Activated naive CD4-positive, alpha-beta T cell treated with anti-CD3 and anti-CD28 coated beads for 36 hours (primary cell): ENCODE results near the gene ALDH1A2. TPM values are rescaled to one million over a fixed set of nuclear protein-coding genes. Genes with fewer than 3 reads are reported as not detected.

Source experiments
- CTCF ChIA-PET: fragments of 350-600 bp; sonication (Branson Sonifier 250); formaldehyde crosslinking; loops from one replicate; lab custom pipeline; 2021; ENCODE audit warnings: antibody characterized with exemption; lab: Charles Lee
- DNase-seq: peaks from one replicate; pipeline ENCODE4 v3.0.0-alpha.2; 2020
- H3K27ac Mint-ChIP-seq: one replicate; pipeline ENCODE4 v1.8.0; 2021; ENCODE audit warnings: mild to moderate bottlenecking, mixed read lengths
- H3K27me3 Mint-ChIP-seq: one replicate; pipeline ENCODE4 v1.8.0; 2021; ENCODE audit warnings: low read depth, mixed read lengths
- H3K36me3 Mint-ChIP-seq: one replicate; pipeline ENCODE4 v1.8.0; 2021; ENCODE audit warnings: low read depth, mixed read lengths
- H3K4me1 Mint-ChIP-seq: one replicate; pipeline ENCODE4 v1.8.0; 2021; ENCODE audit warnings: low read depth, mixed read lengths
- H3K4me3 Mint-ChIP-seq: one replicate; pipeline ENCODE4 v1.8.0; 2021; ENCODE audit warnings: mild to moderate bottlenecking, moderate library complexity, mixed read lengths
- H3K9me3 Mint-ChIP-seq: one replicate; pipeline ENCODE4 v1.8.0; 2021; ENCODE audit warnings: mixed read lengths
- intact Hi-C: fragments of 100-400 bp; cut with micrococcal nuclease; formaldehyde crosslinking; loops from one replicate; pipeline ENCODE4 v1.15.1; 2023
- total RNA-seq, 2 experiments: library from RNA; stranded (reverse); gene quantifications; one replicate each; pipeline ENCODE4 v1.2.3, GENCODE V29; 2021

ALDH1A2 gene
- total RNA-seq, 2 experiments from 2014 or later: not detected

DNA sequence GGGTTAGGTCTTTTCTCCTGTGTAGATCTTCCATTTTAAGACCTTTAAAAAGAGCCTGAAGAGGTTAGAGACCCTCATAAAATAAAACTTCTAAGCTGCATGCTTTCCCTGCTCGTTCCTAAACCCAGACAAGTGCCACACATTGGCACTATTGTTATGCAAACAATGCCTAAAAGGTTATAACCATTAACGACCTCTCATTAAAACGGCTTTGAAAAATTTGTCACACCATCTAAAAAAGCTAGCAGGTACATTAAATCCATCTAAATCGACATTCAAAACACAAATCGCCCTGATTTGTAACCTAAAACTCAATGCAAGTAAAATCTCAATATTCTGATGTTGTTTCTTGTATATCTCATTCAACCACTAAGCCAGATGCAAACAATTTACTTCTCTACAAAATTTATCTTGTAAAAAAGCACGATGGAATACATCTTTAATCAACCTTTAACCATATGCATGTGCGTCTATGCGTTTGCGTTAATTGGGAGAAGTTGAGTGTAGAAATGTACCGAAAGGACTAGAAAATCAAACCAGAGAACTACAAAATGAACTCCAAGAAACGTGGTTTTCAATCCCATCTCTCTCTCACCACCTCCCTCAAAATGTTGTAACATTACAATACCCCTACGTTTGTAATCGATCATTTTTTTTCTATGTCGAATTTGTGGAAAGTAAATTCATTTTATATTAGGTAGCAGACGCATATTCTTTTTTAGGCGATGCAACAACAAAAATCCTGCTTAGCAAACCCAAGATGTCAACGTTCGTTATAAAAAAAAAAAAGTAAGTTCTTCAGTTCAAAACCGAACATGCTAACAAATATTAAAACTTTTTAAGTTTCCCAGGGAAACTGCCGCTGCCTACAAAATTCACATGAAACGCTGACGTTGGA is 1.2 kb downstream of the ALDH1A2 start:
- no peaks in the 10 kb centered on the region for H3K36me3 Mint-ChIP-seq
- H3K9me3 Mint-ChIP-seq: no peaks in the 10 kb centered on the region
- no peak overlapping the region for H3K4me3 Mint-ChIP-seq
- no peak overlapping the region for H3K27ac Mint-ChIP-seq
- no peak for DNase-seq
- no peaks in the 10 kb centered on the region for H3K4me1 Mint-ChIP-seq
- CTCF ChIA-PET: no interaction called here
- H3K27me3 Mint-ChIP-seq: peaks cover 34% of the 10 kb centered on the region
- intact Hi-C loops: loop anchor here (2.0 to 10.0 kb wide), 2 partner anchors 420 to 504 kb away; no protein-coding TSS in a partner anchor

DNA sequence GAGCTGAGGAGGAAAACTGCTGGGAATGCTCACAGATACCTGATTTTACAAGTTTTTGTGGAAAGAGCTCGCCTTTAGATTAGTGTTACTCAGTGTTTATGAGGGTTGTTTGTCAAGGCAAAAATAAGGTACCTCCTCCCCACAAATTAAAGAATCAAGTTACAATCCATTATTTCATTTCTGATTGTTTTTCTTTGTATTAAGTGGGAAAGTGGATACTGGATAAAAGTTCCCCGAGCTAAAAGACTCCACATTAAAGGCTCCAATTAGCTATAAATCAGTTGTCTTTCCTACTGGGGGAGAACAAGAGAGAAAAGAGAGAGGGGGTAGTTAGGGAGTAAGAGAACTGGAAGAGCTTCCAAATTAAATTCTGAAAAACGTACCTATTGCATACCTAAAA is 1.9 kb downstream of the ALDH1A2 start:
- intact Hi-C loops: loop anchor here (2.0 to 10.0 kb wide), 2 partner anchors 419 to 503 kb away; no protein-coding TSS in a partner anchor
- Mint-ChIP-seq H3K27ac (no peak overlapping the region), H3K9me3 (no peaks in the 10 kb centered on the region), H3K4me1 (no peaks in the 10 kb centered on the region), H3K27me3 (peaks cover 34% of the 10 kb centered on the region), H3K36me3 (no peaks in the 10 kb centered on the region), H3K4me3 (no peak overlapping the region)
- CTCF ChIA-PET: interaction anchor here (0.7 kb wide), 1 partner anchor 622 kb away, joined by 3 read pairs; no protein-coding TSS in a partner anchor
- DNase-seq: no peak

DNA sequence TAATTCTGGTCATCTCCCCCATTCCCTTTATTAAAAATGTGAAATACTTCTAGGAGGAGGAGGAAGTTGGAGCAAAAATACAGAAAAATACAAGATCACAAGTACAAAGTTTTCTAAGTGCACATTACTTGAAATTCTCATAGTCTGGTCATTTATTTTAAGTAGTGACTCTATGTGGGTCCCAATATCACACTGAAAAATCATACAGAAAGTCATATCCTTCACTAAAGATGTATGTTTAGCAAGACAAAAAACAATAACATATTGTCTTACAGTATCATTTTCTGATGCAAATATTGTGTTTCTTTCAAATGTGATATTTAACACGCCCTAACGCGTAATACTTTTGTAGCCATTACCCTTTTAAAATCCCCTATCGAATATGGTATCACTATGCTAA is 2.5 kb downstream of the ALDH1A2 start:
- Mint-ChIP-seq H3K9me3 (no peaks in the 10 kb centered on the region), H3K4me1 (no peaks in the 10 kb centered on the region), H3K27me3 (peaks cover 34% of the 10 kb centered on the region), H3K36me3 (no peaks in the 10 kb centered on the region), H3K4me3 (no peak overlapping the region), H3K27ac (no peak overlapping the region)
- no peak for DNase-seq
- CTCF ChIA-PET: no interaction called here
- intact Hi-C loops: loop anchor here (10.0 kb wide), 1 partner anchor 418 kb away; no protein-coding TSS in a partner anchor

DNA sequence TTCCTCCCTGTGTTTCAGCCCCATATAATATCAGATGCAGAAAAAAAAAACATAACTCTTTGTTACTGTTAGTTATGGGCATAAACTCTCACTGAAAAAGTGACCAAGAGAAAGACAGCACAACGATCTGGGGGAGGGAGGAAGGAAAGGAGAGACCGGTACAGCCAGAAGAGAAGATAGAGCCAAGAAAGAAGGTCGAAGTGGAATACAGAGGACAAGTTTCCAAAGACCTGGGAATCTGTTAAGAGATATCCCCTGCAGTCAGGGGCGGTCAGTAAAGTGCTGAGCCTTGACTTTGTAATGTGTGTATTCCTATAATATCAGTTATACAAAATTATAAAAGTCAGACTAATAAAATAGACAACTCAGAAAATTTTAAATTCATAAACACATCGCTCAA is 3.3 kb downstream of the ALDH1A2 start:
- H3K36me3 Mint-ChIP-seq: no peaks in the 10 kb centered on the region
- no peaks in the 10 kb centered on the region for H3K4me1 Mint-ChIP-seq
- DNase-seq: no peak
- H3K27ac Mint-ChIP-seq: no peak overlapping the region
- CTCF ChIA-PET: no interaction called here
- intact Hi-C loops: loop anchor here (10.0 kb wide), 1 partner anchor 417 kb away; no protein-coding TSS in a partner anchor
- H3K27me3 Mint-ChIP-seq: peaks cover 37% of the 10 kb centered on the region
- no peak overlapping the region for H3K4me3 Mint-ChIP-seq
- H3K9me3 Mint-ChIP-seq: no peaks in the 10 kb centered on the region

DNA sequence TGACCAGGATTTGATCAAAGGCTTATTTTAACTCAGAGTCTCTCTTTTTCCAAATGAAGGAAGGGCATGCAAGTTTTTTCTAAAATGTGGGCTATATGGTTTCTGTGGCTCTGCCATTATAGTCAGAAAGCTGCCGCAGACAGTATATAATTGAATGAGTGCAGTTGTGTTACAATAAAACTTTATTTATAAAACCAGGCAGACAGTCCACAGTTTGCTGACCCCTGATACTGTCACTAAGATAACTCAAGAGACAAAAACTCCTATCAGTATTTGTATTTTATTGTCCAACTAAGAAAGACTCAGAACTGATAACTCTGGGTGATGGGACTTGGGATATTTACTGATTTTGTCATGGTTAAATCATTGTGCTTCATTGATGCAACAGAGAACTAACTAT is 4.9 kb downstream of the ALDH1A2 start:
- Mint-ChIP-seq H3K4me1 (no peaks in the 10 kb centered on the region), H3K36me3 (no peaks in the 10 kb centered on the region), H3K9me3 (no peaks in the 10 kb centered on the region), H3K27me3 (peaks cover 38% of the 10 kb centered on the region), H3K4me3 (no peak overlapping the region), H3K27ac (no peak overlapping the region)
- intact Hi-C loops: loop anchor here (10.0 kb wide), 1 partner anchor 416 kb away; no protein-coding TSS in a partner anchor
- no peak for DNase-seq
- CTCF ChIA-PET: interaction anchor here (0.5 kb wide), 1 partner anchor 186 kb away, joined by 4 read pairs; no protein-coding TSS in a partner anchor

DNA sequence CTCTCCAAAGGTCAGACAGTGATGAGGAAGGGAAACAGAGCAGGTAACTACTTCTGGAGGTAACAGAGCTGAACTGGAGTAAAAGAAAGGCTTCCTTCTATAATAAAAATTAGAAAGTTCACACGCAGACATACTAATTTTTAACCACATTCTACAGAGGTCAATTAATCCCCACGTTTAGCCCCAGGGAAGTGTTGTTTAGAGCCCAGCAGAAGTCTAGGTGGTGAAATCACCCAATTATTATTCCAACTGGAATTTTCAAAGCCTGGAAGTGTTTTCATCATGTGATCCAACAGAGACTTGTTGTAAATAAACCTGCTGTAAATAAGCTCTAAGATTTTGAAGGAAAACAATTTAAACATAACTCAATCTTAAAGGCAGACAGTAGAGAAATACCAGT is 6.8 kb downstream of the ALDH1A2 start:
- Mint-ChIP-seq H3K27ac (no peak overlapping the region), H3K4me3 (no peak overlapping the region), H3K9me3 (no peaks in the 10 kb centered on the region), H3K36me3 (no peaks in the 10 kb centered on the region), H3K4me1 (no peaks in the 10 kb centered on the region), H3K27me3 (peaks cover 35% of the 10 kb centered on the region)
- CTCF ChIA-PET: interaction anchor here (2.0 kb wide), 1 partner anchor 12 kb away, joined by 4 read pairs; no protein-coding TSS in a partner anchor
- intact Hi-C loops: no loop called here
- no peak for DNase-seq

DNA sequence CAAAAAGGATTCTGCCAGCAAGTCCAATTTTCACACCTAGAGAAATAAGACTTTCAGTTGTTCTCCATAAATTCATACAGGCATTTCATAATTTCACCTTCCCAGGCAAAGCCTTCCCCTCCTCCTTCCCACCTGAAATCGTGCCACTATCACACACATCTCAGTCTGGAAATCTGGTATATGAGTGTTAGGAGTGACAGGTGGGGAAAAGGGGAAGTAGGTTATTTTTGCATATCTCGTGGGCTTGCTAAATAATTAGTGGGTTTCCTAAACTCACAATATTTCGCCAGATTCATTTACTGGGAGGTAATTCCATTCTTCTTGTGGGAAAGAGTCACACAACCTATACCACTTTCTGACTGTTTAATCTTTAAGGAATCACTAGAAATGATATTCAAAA is 7.4 kb downstream of the ALDH1A2 start:
- peaks cover 34% of the 10 kb centered on the region for H3K27me3 Mint-ChIP-seq
- CTCF ChIA-PET: interaction anchor here (1.1 to 2.0 kb wide), 2 partner anchors 9 to 13 kb away, joined by 4 to 5 read pairs; no protein-coding TSS in a partner anchor
- no peak overlapping the region for H3K4me3 Mint-ChIP-seq
- H3K4me1 Mint-ChIP-seq: no peaks in the 10 kb centered on the region
- no peak for DNase-seq
- intact Hi-C loops: no loop called here
- no peak overlapping the region for H3K27ac Mint-ChIP-seq
- H3K36me3 Mint-ChIP-seq: no peaks in the 10 kb centered on the region
- H3K9me3 Mint-ChIP-seq: no peaks in the 10 kb centered on the region

DNA sequence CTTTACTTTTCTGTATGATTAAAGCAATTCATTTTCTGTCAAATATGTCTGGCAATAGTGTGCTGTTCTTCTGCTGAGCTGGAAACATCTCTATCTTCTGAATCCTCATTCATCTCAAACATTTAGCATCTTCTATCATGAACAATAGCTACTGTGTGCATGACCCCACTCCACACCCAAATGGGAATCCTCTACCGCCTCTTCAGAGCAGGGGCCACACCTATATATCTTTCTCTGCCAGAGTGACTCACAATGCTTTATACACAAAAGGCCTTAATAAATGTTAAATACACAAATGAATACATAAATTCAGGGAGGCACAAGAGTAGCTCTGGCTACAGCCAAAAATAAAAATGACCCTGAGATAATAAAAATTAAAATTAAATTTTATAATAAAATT is 8.0 kb downstream of the ALDH1A2 start:
- H3K27me3 Mint-ChIP-seq: peaks cover 32% of the 10 kb centered on the region
- no peaks in the 10 kb centered on the region for H3K4me1 Mint-ChIP-seq
- CTCF ChIA-PET: interaction anchor here (1.1 kb wide), 1 partner anchor 9 kb away, joined by 5 read pairs; no protein-coding TSS in a partner anchor
- no peaks in the 10 kb centered on the region for H3K9me3 Mint-ChIP-seq
- H3K4me3 Mint-ChIP-seq: no peak overlapping the region
- no peaks in the 10 kb centered on the region for H3K36me3 Mint-ChIP-seq
- H3K27ac Mint-ChIP-seq: no peak overlapping the region
- no peak for DNase-seq
- intact Hi-C loops: no loop called here

DNA sequence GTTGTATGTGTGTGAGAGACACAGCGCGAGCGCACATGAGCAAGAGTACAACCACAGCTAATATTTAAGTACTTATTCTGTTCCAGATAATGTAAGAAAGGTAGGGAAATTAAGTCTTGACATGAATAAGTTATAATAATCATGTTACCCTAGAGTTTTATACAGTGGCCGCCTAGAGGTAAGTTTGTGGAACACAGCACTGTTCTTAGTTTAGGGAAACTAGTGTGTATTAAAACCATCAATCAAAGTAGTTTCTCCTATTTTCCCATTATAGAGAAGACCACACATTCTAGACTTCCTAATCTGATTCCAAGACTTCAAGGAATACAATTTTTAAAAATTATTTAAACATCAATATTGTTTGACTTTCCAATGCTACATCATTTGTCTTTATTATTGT is 9.5 kb downstream of the ALDH1A2 start:
- no peak overlapping the region for H3K4me3 Mint-ChIP-seq
- CTCF ChIA-PET: interaction anchor here (0.9 to 1.3 kb wide), 2 partner anchors 13 to 15 kb away, joined by 3 to 5 read pairs; no protein-coding TSS in a partner anchor
- no peak for DNase-seq
- H3K4me1 Mint-ChIP-seq: no peaks in the 10 kb centered on the region
- no peaks in the 10 kb centered on the region for H3K36me3 Mint-ChIP-seq
- H3K27ac Mint-ChIP-seq: no peak overlapping the region
- H3K27me3 Mint-ChIP-seq: peaks cover 28% of the 10 kb centered on the region
- intact Hi-C loops: no loop called here
- H3K9me3 Mint-ChIP-seq: no peaks in the 10 kb centered on the region

DNA sequence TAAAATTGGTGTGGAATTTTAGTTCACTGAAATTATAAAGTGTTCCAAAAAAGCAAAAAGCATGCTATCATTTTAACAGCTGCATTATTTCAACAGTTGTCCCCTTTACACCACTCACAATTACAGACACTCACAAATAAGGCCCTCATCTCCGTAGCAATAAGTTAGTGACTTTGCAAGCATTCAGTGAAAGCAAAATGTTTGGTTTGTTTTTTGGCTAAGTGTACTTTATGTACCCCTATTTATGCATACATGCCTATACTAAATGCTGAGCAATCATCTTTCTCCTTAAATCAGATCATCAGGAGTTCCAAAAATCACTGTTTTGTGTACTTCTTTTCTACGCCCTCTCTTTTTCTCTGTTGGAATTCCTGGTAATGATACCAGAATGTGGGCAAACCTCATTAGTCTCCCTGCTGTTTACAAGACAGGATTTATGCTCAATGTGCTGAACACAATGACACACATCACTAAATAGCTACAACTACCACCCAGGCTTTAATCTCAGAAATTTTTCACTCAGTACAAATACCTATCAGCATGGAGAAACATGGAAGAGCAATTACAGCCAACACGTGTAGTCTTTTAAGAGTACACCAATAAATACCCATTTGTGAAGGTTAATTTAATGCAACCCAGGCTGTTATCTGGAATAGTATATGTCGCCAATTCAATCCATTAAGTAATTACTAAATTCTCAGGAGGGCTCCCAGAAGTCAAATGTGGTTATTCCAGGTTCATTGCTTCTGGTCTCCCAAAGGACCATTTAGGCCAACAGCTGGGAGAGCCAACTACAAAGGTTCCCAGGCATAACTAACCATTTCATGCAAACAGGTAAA is 12.0 kb downstream of the ALDH1A2 start:
- peaks cover 31% of the 10 kb centered on the region for H3K27me3 Mint-ChIP-seq
- intact Hi-C loops: no loop called here
- H3K36me3 Mint-ChIP-seq: no peaks in the 10 kb centered on the region
- CTCF ChIA-PET: no interaction called here
- H3K4me3 Mint-ChIP-seq: no peak overlapping the region
- no peaks in the 10 kb centered on the region for H3K4me1 Mint-ChIP-seq
- H3K27ac Mint-ChIP-seq: no peak overlapping the region
- no peaks in the 10 kb centered on the region for H3K9me3 Mint-ChIP-seq
- no peak for DNase-seq

DNA sequence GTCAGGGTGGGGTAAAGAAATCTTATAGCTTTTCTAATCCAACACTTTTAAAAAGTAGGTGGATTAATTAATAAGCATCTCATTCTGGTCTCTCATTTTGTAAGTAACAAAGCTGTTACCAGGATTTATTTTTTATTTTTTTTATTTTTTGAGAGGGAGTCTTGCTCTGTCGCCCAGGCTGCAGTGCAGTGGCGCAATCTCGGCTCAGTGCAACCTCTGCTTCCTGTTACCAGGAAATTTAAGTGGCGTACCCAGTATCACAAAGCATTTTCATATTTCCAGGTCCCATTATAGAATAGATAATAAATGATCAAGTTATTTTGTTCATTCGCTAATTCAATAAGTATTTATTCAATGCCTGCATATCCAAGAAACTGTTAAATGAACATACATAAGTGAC is 13.2 kb downstream of the ALDH1A2 start:
- CTCF ChIA-PET: no interaction called here
- Mint-ChIP-seq H3K9me3 (no peaks in the 10 kb centered on the region), H3K4me1 (no peaks in the 10 kb centered on the region)

More for the DNA sequence above, 13.2 kb downstream of the ALDH1A2 start:
- Mint-ChIP-seq H3K4me3 (no peak overlapping the region), H3K27me3 (peaks cover 28% of the 10 kb centered on the region), H3K36me3 (no peaks in the 10 kb centered on the region), H3K27ac (no peak overlapping the region)
- DNase-seq: no peak
- intact Hi-C loops: no loop called here
